SK-N-SH treated with all-trans-retinoic acid at 6 μM for 48 hours (cell line): ENCODE results near the gene SHCBP1L.

ENCODE experiments used
- ATAC-seq: fragments of 200-7000 bp; cut with Tn5 transposase; 3 replicates; pipeline ENCODE4 v1.9.1; 2020; ENCODE audit warnings: mild to moderate bottlenecking, moderate library complexity
- ARNTL ChIP-seq: fragments of 450-650 bp; formaldehyde crosslinking; IDR thresholded peaks from 2 replicates; pipeline ENCODE4 v1.5.0; 2020; ENCODE audit warnings: low read depth, mild to moderate bottlenecking, moderate library complexity, borderline replicate concordance
- BACH2 ChIP-seq: fragments of 250-450 bp; sonication (Bioruptor Pico); IDR thresholded peaks from 2 replicates; pipeline ENCODE4 v1.9.0; 2021; ENCODE audit warnings: mild to moderate bottlenecking, borderline replicate concordance
- CREB5 ChIP-seq: fragments of 250-450 bp; sonication (Bioruptor Pico); IDR thresholded peaks from 2 replicates; pipeline ENCODE4 v1.5.1; 2020; ENCODE audit warnings: low read depth, mild to moderate bottlenecking, moderate library complexity
- CSDC2 ChIP-seq: fragments of 250-450 bp; sonication (Bioruptor Pico); IDR thresholded peaks from 2 replicates; pipeline ENCODE4 v1.5.0; 2020; ENCODE audit warnings: mild to moderate bottlenecking, moderate library complexity
- CSRNP3 ChIP-seq: fragments of 250-450 bp; sonication (Bioruptor Pico); IDR thresholded peaks from 2 replicates; pipeline ENCODE4 v1.5.1; 2021; ENCODE audit warnings: mild to moderate bottlenecking, moderate library complexity
- ESRRG ChIP-seq: fragments of 250-450 bp; sonication (Bioruptor Pico); IDR thresholded peaks from 2 replicates; pipeline ENCODE4 v1.6.1; 2021; ENCODE audit warnings: mild to moderate bottlenecking
- ISL1 ChIP-seq: fragments of 250-450 bp; sonication (Bioruptor Pico); IDR thresholded peaks from 2 replicates; pipeline ENCODE4 v2.1.2; 2022; ENCODE audit warnings: mild to moderate bottlenecking, moderate library complexity
- OSR1 ChIP-seq: fragments of 250-450 bp; sonication (Bioruptor Pico); IDR thresholded peaks from 2 replicates; pipeline ENCODE4 v1.8.0; 2022; ENCODE audit warnings: moderate library complexity, mild to moderate bottlenecking, inconsistent platforms
- PATZ1 ChIP-seq: fragments of 250-450 bp; sonication (Bioruptor Pico); IDR thresholded peaks from 2 replicates; pipeline ENCODE4 v1.8.0; 2020; ENCODE audit warnings: mild to moderate bottlenecking, moderate library complexity, borderline replicate concordance
- POU6F1 ChIP-seq: fragments of 250-450 bp; sonication (Bioruptor Pico); IDR thresholded peaks from 2 replicates; pipeline ENCODE4 v1.8.0; 2021; ENCODE audit warnings: low read depth, mild to moderate bottlenecking, moderate library complexity, borderline replicate concordance
- SNAI2 ChIP-seq: fragments of 250-450 bp; sonication (Bioruptor Pico); IDR thresholded peaks from 2 replicates; pipeline ENCODE4 v1.5.0; 2020; ENCODE audit warnings: mild to moderate bottlenecking, moderate library complexity
- TCF4 ChIP-seq: fragments of 250-450 bp; sonication (Bioruptor Pico); IDR thresholded peaks from 2 replicates; pipeline ENCODE4 v1.8.0; 2021; ENCODE audit warnings: mild to moderate bottlenecking, moderate library complexity, borderline replicate concordance
- ZC3H10 ChIP-seq: fragments of 250-450 bp; sonication (Bioruptor Pico); IDR thresholded peaks from 2 replicates; pipeline ENCODE4 v1.5.1; 2021; ENCODE audit warnings: mild to moderate bottlenecking, moderate library complexity
- ZFP3 ChIP-seq: fragments of 250-450 bp; sonication (Bioruptor Pico); IDR thresholded peaks from 2 replicates; pipeline ENCODE4 v1.5.0; 2020; ENCODE audit warnings: mild to moderate bottlenecking, moderate library complexity
- ZFP30 ChIP-seq: fragments of 450-650 bp; formaldehyde crosslinking; IDR thresholded peaks from 2 replicates; pipeline ENCODE4 v1.5.0; 2022; ENCODE audit warnings: mild to moderate bottlenecking, moderate library complexity
- ZNF70 ChIP-seq: fragments of 450-650 bp; formaldehyde crosslinking; IDR thresholded peaks from 2 replicates; pipeline ENCODE4 v1.5.0; 2020; ENCODE audit warnings: mild to moderate bottlenecking, moderate library complexity
- ZNF8 ChIP-seq: fragments of 450-650 bp; formaldehyde crosslinking; IDR thresholded peaks from 2 replicates; pipeline ENCODE4 v1.5.0; 2020; ENCODE audit warnings: mild to moderate bottlenecking, moderate library complexity

SHCBP1L gene

DNA sequence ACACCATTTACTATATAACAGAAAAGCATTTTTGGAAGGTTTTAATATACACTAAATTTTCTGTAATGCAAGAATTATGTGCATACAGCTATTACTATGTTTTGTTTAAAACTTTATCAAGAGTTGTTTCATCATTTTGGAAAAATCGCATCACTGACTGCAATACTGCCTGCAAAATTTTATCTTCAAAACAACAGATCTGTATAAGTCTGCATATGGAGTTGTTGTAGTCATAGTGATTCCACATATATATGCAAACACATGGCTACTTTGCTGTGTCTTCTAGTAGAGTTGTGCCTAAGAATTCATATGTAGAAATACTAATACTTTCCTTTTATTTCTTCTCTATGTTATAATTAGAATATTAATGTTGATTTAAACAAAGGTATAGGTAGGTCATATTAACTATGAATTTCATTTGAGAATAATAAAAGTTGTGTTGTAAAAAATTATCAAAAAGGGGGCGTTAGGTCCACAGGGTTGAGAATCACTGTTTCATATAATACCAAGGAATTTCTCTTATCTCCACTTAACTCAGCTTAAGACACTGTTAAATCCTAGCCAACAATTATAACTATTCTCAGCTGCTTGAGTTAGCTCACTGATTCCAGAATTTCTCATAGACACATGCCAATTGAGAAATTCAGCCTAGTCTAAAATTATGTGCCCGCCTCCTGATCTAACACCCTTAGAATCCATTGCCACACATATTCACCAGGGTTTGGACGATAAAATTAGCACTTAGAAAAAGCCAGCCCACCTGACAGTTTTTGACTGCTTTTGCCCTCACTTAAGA is 47.4 kb upstream of the SHCBP1L start (continued):
- no peak for TF ChIP-seq CREB5 (CRISPR knock-in tag)
- TF ChIP-seq ZFP3 (CRISPR knock-in tag), result no peak
- no peak for TF ChIP-seq ZNF8 (CRISPR knock-in tag)
- no peak for TF ChIP-seq BACH2 (CRISPR knock-in tag)
- TF ChIP-seq, all 23 proteins: peak for 0

DNA sequence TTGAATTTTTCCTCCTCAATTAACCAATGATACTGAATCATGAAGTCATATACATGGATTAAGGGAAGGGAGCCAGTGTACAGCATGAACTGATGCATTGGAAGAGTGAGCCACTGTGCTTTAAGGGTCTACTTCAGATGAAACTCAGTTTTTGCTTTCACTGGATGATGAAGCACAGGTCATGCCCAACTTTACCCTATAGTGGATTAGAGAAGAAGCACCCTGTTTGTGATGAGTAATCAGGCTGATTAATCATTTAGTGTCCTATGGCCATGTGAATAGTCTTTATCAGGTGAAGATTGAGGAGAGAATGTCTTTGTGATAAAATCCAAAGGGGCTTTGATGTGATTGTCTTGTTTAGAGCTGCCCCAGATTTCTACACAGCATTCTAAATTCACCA is 45.5 kb upstream of the SHCBP1L start:
- TF ChIP-seq SNAI2 (CRISPR knock-in tag), result no peak
- TF ChIP-seq PATZ1 (CRISPR knock-in tag), result no peak
- TF ChIP-seq ISL1 (CRISPR knock-in tag), result no peak
- no peak for TF ChIP-seq ZC3H10 (CRISPR knock-in tag)
- TF ChIP-seq ZNF70 (CRISPR knock-in tag), result no peak
- TF ChIP-seq POU6F1 (CRISPR knock-in tag), result no peak
- no peak for TF ChIP-seq ZFP30
- TF ChIP-seq OSR1 (CRISPR knock-in tag), result no peak
- TF ChIP-seq ZFP3 (CRISPR knock-in tag), result no peak
- no peak for TF ChIP-seq ARNTL
- no peak for TF ChIP-seq CSDC2 (CRISPR knock-in tag)
- no peak for TF ChIP-seq CREB5 (CRISPR knock-in tag)
- no peak for TF ChIP-seq TCF4
- ATAC-seq, result no peak

GRCh38 chr1:182996816-182997215 is 43.9 kb upstream of the SHCBP1L start:
- no peak for TF ChIP-seq ESRRG
- TF ChIP-seq ZC3H10 (CRISPR knock-in tag), result no peak
- no peak for TF ChIP-seq ZNF70 (CRISPR knock-in tag)
- TF ChIP-seq SNAI2 (CRISPR knock-in tag), result no peak
- TF ChIP-seq CREB5 (CRISPR knock-in tag), result no peak
- no peak for ATAC-seq

GRCh38 chr1:182995894-182996293 is 42.9 kb upstream of the SHCBP1L start:
- TF ChIP-seq ZC3H10 (CRISPR knock-in tag) (no peak), CSRNP3 (CRISPR knock-in tag) (no peak)
- no peak for ATAC-seq
